ENCODE data around the gene ADAMTS1. TPM values are rescaled to one million over a fixed set of nuclear protein-coding genes. Genes with fewer than 3 reads are reported as not detected.
A peak's percentile ranks its signal among the peaks of the same experiment; 100 is the strongest.

Gene ADAMTS1
- total RNA-seq (100 to 1,000 TPM in 1 of 2 donors, 10 to 100 TPM in 1; 54.2 to 101 TPM), polyA plus RNA-seq (ENCODE audit: insufficient read length in 6 of 6) (100 to 1,000 TPM in 3 of 6 donors, 10 to 100 TPM in 3; 71.5 to 147 (median 116) TPM)
- long read RNA-seq, donor 1, full-length matches to known transcripts = 24 of 85 reads
- long read RNA-seq, donor 1, partial matches to known transcripts = 61 of 85 reads
- long read RNA-seq, donor 1, other reads (novel, unspliced or antisense) = 0 of 85 reads
- long read RNA-seq, donor 2, full-length matches to known transcripts = 27 of 67 reads
- long read RNA-seq, donor 2, partial matches to known transcripts = 40 of 67 reads
- long read RNA-seq, donor 2, other reads (novel, unspliced or antisense) = 0 of 67 reads
- long read RNA-seq, donor 3, full-length matches to known transcripts = 22 of 31 reads
- long read RNA-seq, donor 3, partial matches to known transcripts = 9 of 31 reads
- long read RNA-seq, donor 3, other reads (novel, unspliced or antisense) = 0 of 31 reads
- long read RNA-seq, donor 4, full-length matches to known transcripts = 4 of 14 reads
- long read RNA-seq, donor 4, partial matches to known transcripts = 7 of 14 reads
- long read RNA-seq, donor 4, other reads (novel, unspliced or antisense) = 3 of 14 reads
- long read RNA-seq, donor 5, full-length matches to known transcripts = 26 of 78 reads
- long read RNA-seq, donor 5, partial matches to known transcripts = 52 of 78 reads
- long read RNA-seq, donor 5, other reads (novel, unspliced or antisense) = 0 of 78 reads
- long read RNA-seq, donor 6, full-length matches to known transcripts = 16 of 29 reads
- long read RNA-seq, donor 6, partial matches to known transcripts = 13 of 29 reads
- long read RNA-seq, donor 6, other reads (novel, unspliced or antisense) = 0 of 29 reads
- long read RNA-seq, donor 7, full-length matches to known transcripts = 9 of 14 reads
- long read RNA-seq, donor 7, partial matches to known transcripts = 0 of 14 reads
- long read RNA-seq, donor 7, other reads (novel, unspliced or antisense) = 5 of 14 reads
- long read RNA-seq, donor 8, full-length matches to known transcripts = 28 of 55 reads
- long read RNA-seq, donor 8, partial matches to known transcripts = 27 of 55 reads
- long read RNA-seq, donor 8, other reads (novel, unspliced or antisense) = 0 of 55 reads
- long read RNA-seq, donor 9 = 0 reads
- long read RNA-seq, donor 10, full-length matches to known transcripts = 2 of 6 reads
- long read RNA-seq, donor 10, partial matches to known transcripts = 2 of 6 reads
- long read RNA-seq, donor 10, other reads (novel, unspliced or antisense) = 2 of 6 reads
- long read RNA-seq, donor 11, full-length matches to known transcripts = 4 of 4 reads
- long read RNA-seq, donor 11, partial matches to known transcripts = 0 of 4 reads
- long read RNA-seq, donor 11, other reads (novel, unspliced or antisense) = 0 of 4 reads
- long read RNA-seq, donor 12, full-length matches to known transcripts = 32 of 83 reads
- long read RNA-seq, donor 12, partial matches to known transcripts = 46 of 83 reads
- long read RNA-seq, donor 12, other reads (novel, unspliced or antisense) = 5 of 83 reads

GRCh38 chr21:26845066-26845758, at the start of gene ADAMTS1:
Gene ADAMTS1, minus strand, starts transcription at chr21:26845409. Its CDS starts 455 bp downstream, at chr21:26844954.
- H3K9me3 ChIP-seq = no peaks in the 10 kb centered on the region
- H3K4me3 ChIP-seq = peak within 1 kb of the TSS; percentile 43 to 83
- ATAC-seq (peak; percentile 59), DNase-seq (peak; percentile 84 to 97 (median 90))
- H3K27ac ChIP-seq = peak within 1 kb of the TSS; percentile 84 to 90
- peaks cover 0 to 74% of the 10 kb centered on the region in 2 donors for H3K27me3 ChIP-seq
- TF ChIP-seq CTCF (IDR thresholded peaks at IDR 0.05) = no peak
- peaks cover 12 to 42% of the 10 kb centered on the region in 2 donors for H3K4me1 ChIP-seq
- H3K36me3 ChIP-seq = peaks cover 0 to 19% of the 10 kb centered on the region in 2 donors
- intact Hi-C loops (cut with DNase I) = loop anchor here in 1 of 2 donors (5.0 kb wide), 1 partner anchor 852 kb away; no protein-coding TSS in a partner anchor

- no peaks in the 10 kb centered on the region for H3K27me3 ChIP-seq
- TF ChIP-seq CTCF (IDR thresholded peaks at IDR 0.05) = no peak
- no peaks in the 10 kb centered on the region for H3K9me3 ChIP-seq
- ATAC-seq (no peak), DNase-seq (no peak)
- H3K36me3 ChIP-seq = no peaks in the 10 kb centered on the region
- H3K4me3 ChIP-seq = no peak overlapping the region
- no peaks in the 10 kb centered on the region for H3K4me1 ChIP-seq
- no peak overlapping the region for H3K27ac ChIP-seq
- intact Hi-C loops (cut with DNase I) = no loop called here
Measured at GRCh38 chr21:26892151-26892550, 46.9 kb upstream of the ADAMTS1 start.

- no peak overlapping the region for H3K27ac ChIP-seq
- no peak for DNase-seq
- H3K4me3 ChIP-seq = no peak overlapping the region
- no peaks in the 10 kb centered on the region for H3K36me3 ChIP-seq
- no peak for ATAC-seq
- intact Hi-C loops (cut with DNase I) = no loop called here
- H3K27me3 ChIP-seq = no peaks in the 10 kb centered on the region
- TF ChIP-seq CTCF (IDR thresholded peaks at IDR 0.05) = no peak
- H3K9me3 ChIP-seq = no peaks in the 10 kb centered on the region
- H3K4me1 ChIP-seq = no peaks in the 10 kb centered on the region
Measured at GRCh38 chr21:26888931-26889330, 43.7 kb upstream of the ADAMTS1 start.

GRCh38 chr21:26888256-26888655, 43.0 kb upstream of the ADAMTS1 start:
- Histone ChIP-seq H3K9me3 (no peaks in the 10 kb centered on the region), H3K36me3 (no peaks in the 10 kb centered on the region), H3K27ac (no peak overlapping the region), H3K4me1 (no peaks in the 10 kb centered on the region), H3K27me3 (no peaks in the 10 kb centered on the region), H3K4me3 (no peak overlapping the region)
- intact Hi-C loops (cut with DNase I) = no loop called here
- no peak for DNase-seq
- TF ChIP-seq CTCF (IDR thresholded peaks at IDR 0.05) = no peak
- ATAC-seq = no peak

All from left lung (tissue), 14 donors.